Measurements from ENCODE around the gene S100A7.
"Not testable (repeated sequence)": the region's sequence is repeated elsewhere in the genome, so short reads cannot be mapped to it uniquely, and the experiment has no call there.

S100A7 gene

GRCh38 chr1:153429266-153430165, 30.9 kb downstream of the S100A7 start:
- DNase-seq = no peak

DNA sequence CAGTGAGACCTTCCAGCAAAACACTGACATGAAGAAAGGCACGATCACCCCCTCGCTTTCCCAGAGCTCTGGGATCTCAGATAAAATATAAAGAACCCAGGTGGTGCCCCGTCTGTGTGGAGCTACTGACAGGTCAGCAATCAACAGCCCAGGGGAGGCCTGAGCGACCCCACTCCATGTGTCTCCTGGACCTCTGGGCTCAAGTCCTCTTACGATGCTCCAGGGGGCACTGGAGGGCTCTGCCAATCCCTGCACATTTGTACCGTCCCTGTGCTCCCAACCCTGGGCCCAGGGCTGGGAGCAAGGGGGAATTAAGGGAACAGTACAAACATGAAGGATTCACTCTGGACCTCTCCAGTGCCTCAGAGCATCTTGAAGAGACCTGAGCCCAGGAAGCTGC, 31.7 kb downstream of the S100A7 start:
- no peak for DNase-seq

GRCh38 chr1:153428073-153428638, 32.3 kb downstream of the S100A7 start:
- no peak for DNase-seq

GRCh38 chr1:153426809-153427208, 33.6 kb downstream of the S100A7 start:
- no peak for DNase-seq

GRCh38 chr1:153422450-153423068, 37.9 kb downstream of the S100A7 start:
- peak; percentile 65 for DNase-seq

GRCh38 chr1:153420306-153420705, 40.1 kb downstream of the S100A7 start:
- DNase-seq = no peak

GRCh38 chr1:153419436-153419793, 41.0 kb downstream of the S100A7 start:
- not testable (repeated sequence) for DNase-seq

GRCh38 chr1:153418758-153419435, 41.6 kb downstream of the S100A7 start:
- not testable (repeated sequence) for DNase-seq

DNA sequence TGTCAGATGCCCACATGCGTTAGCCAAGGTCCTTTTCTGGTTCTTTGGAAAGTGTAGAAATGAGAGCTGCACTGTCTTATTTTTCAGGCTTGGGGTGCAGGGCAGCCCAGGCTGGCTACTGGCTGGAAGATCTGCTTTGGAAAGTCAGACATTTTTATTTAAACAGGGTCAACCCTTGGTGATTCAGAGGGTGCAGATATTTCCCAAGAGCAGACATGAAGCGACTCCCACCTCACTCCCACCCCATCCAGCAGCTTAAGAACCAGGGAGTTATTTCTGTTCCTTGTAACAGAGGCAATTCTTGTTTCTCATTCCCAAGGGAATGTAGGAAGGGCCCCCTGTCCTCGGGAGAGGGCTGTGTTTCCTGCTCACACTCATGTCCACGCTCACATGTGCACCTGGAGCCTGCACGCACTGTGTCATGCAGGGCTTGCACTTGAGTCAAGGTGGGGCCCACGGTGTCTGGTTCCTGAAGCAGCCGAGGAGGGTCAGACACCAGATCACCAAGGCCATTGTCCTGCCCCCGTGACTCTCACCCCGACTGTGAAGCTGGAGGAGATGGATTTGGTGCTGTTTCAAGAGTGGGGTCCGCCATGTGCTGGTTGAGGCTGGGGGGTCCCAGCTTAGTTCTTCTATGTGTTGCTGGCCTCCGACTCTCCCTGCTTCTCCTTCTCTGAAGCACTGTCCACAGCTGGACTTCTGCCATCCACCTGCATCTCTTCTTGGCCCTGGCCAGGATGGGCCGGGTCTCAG, 43.1 kb downstream of the S100A7 start:
- DNase-seq = no peak

- DNase-seq = no peak
These were observed 44.4 kb downstream of the S100A7 start, which contains the start of gene S100A7A for GRCh38 chr1:153415850-153416570. TSS of gene S100A7A (plus strand) at chr1:153416520. CDS start at chr1:153418083, 1,563 bp downstream.

GRCh38 chr1:153413961-153414360, 46.5 kb downstream of the S100A7 start:
- not testable (repeated sequence) for DNase-seq

Measured in activated gamma-delta T cell treated with Interleukin-2 at 50 U/mL for 16 hours (primary cell).